GM23248 (cell line): Measurements from ENCODE around the gene PPP1R11.

Experiments
- EZH2 ChIP-seq: fragments of 200-600 bp; sonication (generic); IDR thresholded peaks from 2 replicates; pipeline ENCODE4 v1.6.1; 2018; ENCODE audit warnings: antibody characterized with exemption, mild to moderate bottlenecking; ENCODE audit not compliant: insufficient read depth, poor library complexity, severe bottlenecking
- EZH2phosphoT487 ChIP-seq: fragments of 200-600 bp; sonication (generic); IDR thresholded peaks from 2 replicates; pipeline ENCODE4 v1.6.1; 2018; ENCODE audit warnings: antibody characterized with exemption, moderate library complexity, mild to moderate bottlenecking, low read depth; ENCODE audit not compliant: insufficient read depth

DNA sequence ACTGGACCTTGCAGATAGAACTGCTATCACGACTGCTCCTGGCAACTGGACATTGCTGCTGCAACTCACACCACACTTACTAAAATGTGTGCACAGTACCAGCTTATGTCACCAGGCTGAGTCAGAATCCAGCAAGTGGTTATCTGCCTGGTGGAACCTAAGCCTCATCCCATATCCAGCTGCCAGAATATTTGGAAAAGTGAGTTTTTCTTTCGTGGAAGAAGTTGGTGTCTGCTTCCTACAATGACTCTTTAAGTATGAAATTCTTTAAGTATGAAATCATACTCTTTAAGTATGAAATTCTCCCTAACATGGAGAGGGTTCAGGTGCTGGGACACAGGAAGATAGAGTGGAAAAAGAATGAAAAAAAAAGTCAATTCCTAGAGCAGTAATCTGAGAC is 22.4 kb upstream of the PPP1R11 start:
- no peak for TF ChIP-seq EZH2
- TF ChIP-seq EZH2phosphoT487: no peak
